GM12864 (cell line): ENCODE results near the gene MEGF6.

ENCODE experiments used
- DNase-seq: peaks from one replicate; pipeline ENCODE4 v3.0.0-alpha.2; 2011; ENCODE audit warnings: low read depth
- H3K4me3 ChIP-seq: 2 replicates; pipeline ENCODE4 v1.5.1; 2011; ENCODE audit warnings: mild to moderate bottlenecking, low read depth, low read length, control low read depth
- CTCF ChIP-seq: IDR thresholded peaks from 2 replicates; pipeline ENCODE4 v1.5.1; 2011; ENCODE audit warnings: low read depth, mild to moderate bottlenecking, moderate library complexity, low read length, control low read depth, inconsistent platforms; ENCODE audit errors: missing control alignments

MEGF6 gene

GRCh38 chr1:3444298-3444697 is 167.0 kb downstream of the MEGF6 start:
- DNase-seq, result no peak
- no peak for TF ChIP-seq CTCF
- no peak overlapping the region for H3K4me3 ChIP-seq

- DNase-seq, result no peak
- H3K4me3 ChIP-seq, result no peak overlapping the region
- TF ChIP-seq CTCF, result no peak
Observed at GRCh38 chr1:3443807-3444206, 167.5 kb downstream of the MEGF6 start.

- no peak for DNase-seq
- no peak for TF ChIP-seq CTCF
- no peak overlapping the region for H3K4me3 ChIP-seq
Observed at GRCh38 chr1:3442901-3443300, 168.4 kb downstream of the MEGF6 start.

- H3K4me3 ChIP-seq, result no peak overlapping the region
- DNase-seq, result no peak
- no peak for TF ChIP-seq CTCF
Observed at GRCh38 chr1:3442331-3442730, 169.0 kb downstream of the MEGF6 start.

GRCh38 chr1:3441880-3442279 is 169.4 kb downstream of the MEGF6 start:
- TF ChIP-seq CTCF, result no peak
- no peak overlapping the region for H3K4me3 ChIP-seq

GRCh38 chr1:3441410-3441847 is 169.9 kb downstream of the MEGF6 start:
- TF ChIP-seq CTCF, result no peak
- no peak for DNase-seq
- H3K4me3 ChIP-seq, result no peak overlapping the region

More at GRCh38 chr1:3441880-3442279, 169.4 kb downstream of the MEGF6 start:
- DNase-seq, result no peak

- H3K4me3 ChIP-seq, result no peak overlapping the region
- no peak for TF ChIP-seq CTCF
- no peak for DNase-seq
Observed at GRCh38 chr1:3440711-3441409, 170.4 kb downstream of the MEGF6 start.
